Medulla oblongata (tissue), 1 donor: ENCODE data around the gene DHDDS.
"Not testable (repeated sequence)": the region's sequence is repeated elsewhere in the genome, so short reads cannot be mapped to it uniquely, and the experiment has no call there.

Experiments used
- DNase-seq: peaks from one replicate; pipeline ENCODE4 v3.0.0-alpha.2; 2015; ENCODE audit errors: extremely low spot score

DHDDS gene

DNA sequence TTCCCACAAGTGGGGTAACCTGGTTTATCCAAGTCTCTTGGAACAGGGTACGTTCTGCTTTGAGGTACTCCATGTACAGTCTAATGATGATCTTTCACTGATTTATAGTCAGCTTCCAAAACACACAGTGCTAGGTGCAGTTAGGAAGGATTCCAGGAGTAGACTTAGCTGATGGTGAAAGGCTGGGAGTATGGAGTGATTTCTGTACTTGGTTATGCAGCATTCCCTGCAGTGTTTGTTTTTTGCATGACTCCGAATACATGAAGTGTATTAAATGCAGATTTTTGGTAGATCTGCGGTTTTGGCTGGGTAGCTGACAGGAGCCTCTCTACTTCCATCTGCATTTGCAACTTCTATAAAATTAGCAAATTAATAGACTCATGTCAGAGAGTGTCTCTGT, 43.9 kb downstream of the DHDDS start:
- DNase-seq: no peak

DNA sequence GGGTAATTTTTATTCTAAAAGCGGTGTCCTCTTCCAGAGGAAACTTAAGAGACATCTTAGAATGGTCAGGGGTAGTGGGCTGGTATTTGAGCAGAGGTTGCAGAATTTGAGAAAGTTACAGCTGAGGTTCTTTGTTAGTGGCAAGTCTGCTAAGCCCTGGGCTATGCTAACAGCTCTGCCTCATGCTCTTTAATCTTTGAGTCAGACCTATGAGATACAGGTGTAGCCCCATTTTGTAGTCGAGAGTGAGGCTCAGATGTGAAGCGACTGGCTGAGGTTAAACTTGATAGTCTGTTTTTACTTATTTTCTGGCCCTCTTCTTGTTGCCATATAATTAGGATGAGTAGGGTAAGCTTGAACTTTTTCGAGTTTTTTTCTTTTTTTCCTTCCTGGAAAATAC, 44.8 kb downstream of the DHDDS start:
- no peak for DNase-seq

DNA sequence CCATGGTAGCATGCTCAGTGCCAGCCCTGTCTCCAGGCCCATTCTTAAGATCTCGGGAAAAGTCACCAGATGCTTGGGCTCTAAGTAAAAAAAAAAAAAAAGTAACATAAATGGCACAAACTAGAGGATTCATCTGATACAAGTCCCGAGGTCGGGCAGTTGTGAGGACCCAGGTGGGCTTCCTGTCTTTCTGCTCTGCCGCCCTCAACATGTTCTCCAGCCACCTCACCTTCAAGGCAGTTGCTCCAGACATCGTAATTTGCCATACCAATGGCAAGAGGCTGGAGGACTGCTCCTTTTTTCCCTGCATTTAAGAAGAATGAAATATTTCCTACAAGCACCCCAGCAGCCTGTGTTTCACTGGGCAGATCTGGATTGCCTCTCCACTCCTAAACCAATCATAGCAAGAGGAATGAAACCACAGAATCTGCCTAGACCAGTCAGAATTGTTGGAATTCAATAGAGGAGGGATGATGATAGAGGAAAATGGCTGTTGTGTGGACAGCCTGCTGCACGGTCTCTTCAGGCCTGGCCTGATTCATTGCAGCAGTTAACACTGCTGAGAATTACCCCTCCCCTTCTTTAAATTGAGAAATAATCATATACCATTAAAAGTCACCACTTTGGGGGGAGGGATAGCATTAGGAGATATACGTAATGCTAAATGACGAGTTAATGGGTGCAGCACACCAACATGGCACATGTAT, 45.5 kb downstream of the DHDDS start:
- DNase-seq: no peak

DNA sequence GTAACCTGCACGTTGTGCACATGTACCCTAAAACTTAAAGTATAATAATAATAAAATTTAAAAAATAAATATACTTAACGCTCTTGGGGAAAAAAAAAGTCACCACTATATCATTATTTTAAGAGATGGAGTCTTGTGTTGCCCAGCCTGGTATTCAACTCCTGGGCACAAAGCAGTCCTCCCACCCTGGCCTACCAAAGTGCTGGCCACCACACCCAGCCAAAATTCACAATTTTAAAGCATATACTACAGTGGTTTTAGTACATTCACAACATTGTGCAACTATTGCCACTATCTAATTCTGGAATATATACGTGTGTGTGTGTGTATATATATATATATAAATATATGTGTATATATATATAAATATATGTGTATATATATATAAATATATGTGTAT, 46.0 kb downstream of the DHDDS start:
- no peak for DNase-seq

DNA sequence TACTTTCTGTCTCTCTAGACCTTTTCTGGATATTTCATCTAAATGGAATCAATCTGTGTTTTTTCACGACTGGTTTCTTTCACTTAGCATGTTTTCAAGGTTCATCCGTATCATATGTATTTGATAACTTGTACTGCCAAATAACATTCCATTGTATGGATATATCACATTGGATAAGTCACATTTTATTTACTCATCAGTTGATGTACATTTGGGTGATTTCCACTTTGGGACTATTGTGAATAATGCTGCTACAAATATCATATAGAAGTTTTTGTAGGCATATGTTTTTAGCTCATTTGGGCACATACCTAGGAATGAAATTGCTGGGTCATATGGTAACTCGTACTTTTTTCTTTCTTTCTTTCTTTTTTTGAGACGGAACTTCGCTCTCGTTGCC, 46.9 kb downstream of the DHDDS start:
- no peak for DNase-seq

- DNase-seq: no peak
Observed at GRCh38 chr1:26482921-26483320, 50.8 kb downstream of the DHDDS start.

GRCh38 chr1:26483980-26484379, 51.9 kb downstream of the DHDDS start:
- no peak for DNase-seq

- no peak for DNase-seq
Observed at GRCh38 chr1:26490155-26490554, 58.0 kb downstream of the DHDDS start.

GRCh38 chr1:26493267-26493666, 61.1 kb downstream of the DHDDS start:
- DNase-seq: no peak

DNA sequence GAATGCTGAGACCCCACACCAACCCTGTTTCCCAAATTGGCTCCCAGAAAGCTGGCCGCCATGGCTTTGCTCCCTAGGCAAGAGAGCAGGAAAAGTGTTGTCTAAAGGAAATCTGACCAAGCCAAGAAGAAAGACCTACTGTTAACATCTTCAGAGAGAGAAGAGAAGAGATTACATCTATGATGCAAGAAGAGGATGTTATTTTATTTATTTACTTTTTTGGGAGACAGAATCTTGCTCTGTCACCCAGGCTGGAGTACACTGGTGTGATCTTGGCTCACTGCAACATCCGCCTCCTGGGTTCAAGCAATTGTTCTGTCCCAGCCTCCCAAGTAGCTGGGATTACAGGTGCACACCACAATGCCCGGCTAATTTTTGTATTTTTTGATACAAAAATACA, 61.8 kb downstream of the DHDDS start:
- DNase-seq: no peak

GRCh38 chr1:26496861-26497260, 64.7 kb downstream of the DHDDS start:
- peak; percentile 35 for DNase-seq

- DNase-seq: no peak
Observed at GRCh38 chr1:26498894-26499293, 66.8 kb downstream of the DHDDS start.

DNA sequence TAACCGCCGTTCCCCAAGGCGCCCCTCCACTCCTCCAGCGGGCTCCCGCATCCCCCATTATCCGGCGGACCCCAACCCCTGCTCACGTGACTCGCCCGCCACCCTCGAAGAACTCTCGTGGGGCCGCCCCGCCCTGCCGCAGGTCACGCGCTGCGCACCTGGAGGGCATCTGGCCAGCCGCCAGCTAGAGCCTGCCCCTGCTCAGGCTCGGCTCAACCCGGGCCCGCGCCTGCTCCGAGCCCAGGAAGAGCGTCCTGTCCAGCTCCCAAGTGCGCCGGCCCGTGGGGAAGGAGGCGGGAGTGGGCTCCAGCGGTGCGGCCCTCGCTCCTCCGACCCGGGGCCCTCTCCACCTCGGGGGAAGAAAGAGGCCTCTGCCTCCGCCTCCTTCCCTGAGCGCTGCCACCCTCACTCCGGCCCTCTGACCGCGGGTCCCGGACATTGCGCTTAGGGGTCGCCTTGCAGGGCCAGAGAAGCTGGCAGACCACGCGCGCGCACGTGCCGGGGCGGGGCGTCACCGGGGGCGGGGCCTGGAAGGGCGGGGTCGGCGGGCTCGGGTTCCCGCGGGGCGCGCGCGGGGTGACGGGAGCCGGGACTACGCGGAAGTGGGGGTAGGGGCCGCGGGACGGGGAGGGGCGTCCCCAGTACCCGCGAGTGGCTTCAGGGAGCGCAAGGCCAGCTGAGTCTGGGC, 68.5 kb downstream of the DHDDS start:
- peak; percentile 80 for DNase-seq

DNA sequence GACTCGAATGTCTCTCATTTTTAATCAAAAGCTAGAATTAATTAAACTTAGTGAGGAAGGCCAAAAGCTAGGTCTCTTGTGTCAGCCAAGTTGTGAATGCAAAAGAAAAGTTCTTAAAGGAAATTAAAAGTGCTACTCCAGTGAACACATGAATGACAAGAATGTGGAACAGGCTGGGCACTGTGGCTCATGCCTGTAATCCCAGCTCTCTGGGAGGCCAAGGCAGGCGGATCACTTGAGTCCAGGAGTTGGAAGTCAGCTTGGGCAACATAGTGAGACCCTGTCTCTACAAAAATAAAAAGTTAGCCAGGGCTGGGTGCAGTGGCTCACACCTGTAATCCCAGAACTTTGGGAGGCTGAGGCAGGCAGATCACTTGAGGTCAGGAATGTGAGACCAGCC, 78.6 kb downstream of the DHDDS start:
- DNase-seq: not testable (repeated sequence)

- DNase-seq: not testable (repeated sequence)
Observed at GRCh38 chr1:26515836-26516235, 83.7 kb downstream of the DHDDS start.

GRCh38 chr1:26516987-26517765, 85.1 kb downstream of the DHDDS start:
- DNase-seq: no peak

DNA sequence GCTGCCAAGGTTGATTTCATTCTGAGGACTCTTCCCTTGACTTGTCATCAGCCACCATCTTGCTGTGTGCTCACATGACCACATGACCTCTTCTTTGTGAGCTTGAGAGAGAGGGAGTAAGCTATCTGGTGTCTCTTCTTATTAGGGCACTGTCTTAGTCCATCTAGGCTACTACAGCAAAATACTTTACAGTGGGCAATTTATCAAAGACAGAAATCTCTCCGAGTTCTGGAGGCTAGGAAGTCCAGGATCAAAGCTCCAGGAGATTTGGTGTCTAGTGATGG, 85.6 kb downstream of the DHDDS start:
- no peak for DNase-seq

- no peak for DNase-seq
Observed at GRCh38 chr1:26518355-26518754, 86.2 kb downstream of the DHDDS start.

GRCh38 chr1:26520339-26520738, 88.2 kb downstream of the DHDDS start:
- no peak for DNase-seq
